Measurements from ENCODE around the gene RANBP10.

RANBP10 gene

DNA sequence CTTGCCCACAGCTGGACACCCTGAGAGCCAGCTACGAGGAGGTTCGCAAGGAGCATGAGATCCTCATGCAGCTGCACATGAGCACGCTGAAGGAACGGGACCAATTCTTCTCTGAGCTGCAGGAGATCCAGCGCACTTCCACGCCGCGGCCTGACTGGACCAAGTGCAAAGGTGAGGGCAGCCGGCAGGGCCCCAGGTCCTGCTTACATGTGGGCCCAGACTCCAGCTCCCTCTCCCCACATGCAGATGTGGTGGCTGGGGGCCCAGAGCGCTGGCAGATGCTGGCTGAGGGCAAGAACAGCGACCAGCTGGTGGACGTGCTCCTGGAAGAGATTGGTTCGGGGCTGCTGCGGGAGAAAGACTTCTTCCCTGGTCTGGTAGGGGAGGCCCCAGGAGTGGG, 19.5 kb upstream of the RANBP10 start:
- DNase-seq: no peak

DNA sequence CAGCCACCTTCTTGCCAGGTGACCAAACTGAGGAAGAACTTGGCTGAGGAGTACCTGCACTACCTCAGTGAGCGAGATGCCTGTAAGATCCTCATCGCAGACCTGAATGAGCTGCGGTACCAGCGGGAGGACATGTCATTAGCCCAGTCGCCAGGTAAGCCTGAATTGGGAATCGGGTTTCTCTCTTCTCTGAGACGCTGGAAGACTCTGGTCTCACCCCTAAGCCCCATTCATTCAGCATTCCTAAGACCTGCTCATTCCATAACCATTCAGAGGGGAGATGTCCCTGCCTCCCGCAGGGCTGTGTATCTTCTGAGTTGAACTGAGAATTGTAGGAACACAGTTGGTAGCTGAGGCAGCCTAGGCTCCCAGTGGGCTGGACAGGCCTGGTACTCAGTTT, 18.8 kb upstream of the RANBP10 start:
- DNase-seq: no peak

DNA sequence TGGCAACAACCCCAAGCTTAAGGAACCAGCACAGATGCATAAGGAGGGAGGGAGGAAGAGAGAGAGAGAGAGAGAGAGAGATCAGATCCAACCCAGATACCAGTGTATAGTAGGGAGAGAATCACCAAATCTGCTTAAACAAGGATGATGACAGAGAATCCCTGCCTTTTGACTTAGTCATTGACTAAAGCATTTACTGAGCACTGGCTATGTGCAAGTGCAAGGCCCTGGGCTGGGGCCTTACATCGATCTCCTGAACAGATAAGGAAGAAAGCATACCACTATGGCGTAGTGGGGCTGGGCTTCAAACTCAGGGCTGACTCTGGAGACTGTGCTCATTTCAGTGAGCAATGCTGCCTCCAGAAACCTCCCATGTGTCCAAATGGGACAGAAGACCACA, 16.2 kb upstream of the RANBP10 start:
- DNase-seq: no peak

DNA sequence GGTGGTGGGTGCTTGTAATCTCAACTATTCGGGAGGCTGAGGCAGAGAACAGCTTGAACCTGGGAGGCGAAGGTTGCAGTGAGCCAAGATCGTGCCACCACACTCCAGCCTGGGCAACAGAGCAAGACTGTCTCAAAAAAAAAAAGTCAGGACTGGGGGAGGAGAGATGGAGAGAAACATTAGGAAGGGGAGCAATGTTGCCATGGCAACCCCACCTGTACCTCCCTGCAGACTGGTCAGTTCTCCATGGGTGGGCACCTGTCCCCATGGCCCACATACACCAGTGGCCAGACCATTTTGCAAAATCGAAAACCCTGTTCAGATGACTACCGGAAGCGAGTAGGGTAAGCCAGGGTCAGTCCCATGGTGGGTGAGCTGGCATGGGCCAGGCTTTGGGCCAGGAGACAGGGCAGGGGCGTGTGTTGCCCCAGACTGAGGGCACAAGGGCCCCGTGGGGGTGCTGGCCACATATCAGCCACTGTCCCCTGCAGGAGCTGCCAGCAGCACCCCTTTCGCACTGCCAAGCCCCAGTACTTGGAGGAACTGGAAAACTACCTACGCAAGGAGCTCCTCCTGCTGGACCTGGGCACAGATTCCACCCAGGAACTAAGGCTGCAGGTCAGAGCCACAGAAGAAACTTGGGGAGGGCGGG, 14.4 kb upstream of the RANBP10 start:
- DNase-seq: no peak

DNA sequence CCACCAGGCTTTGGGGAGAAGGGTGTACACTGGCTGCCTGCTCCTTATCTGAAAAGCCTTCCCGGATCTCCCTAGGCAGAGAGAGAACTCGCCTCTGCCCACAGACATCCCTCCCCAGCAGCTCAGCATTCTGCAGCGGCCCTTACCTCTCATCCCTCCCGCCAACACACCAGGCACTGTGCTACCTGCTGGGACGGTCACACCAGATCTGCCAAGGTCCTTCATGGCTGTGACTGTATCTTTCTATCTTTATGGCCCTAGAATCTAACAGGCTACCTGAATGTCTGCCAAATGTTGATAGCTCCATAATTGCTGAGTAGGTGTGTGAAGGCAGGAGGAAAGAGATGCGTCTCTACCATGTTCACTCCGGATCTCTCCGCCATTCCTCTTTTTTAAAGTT, 8.2 kb upstream of the RANBP10 start:
- no peak for DNase-seq

DNA sequence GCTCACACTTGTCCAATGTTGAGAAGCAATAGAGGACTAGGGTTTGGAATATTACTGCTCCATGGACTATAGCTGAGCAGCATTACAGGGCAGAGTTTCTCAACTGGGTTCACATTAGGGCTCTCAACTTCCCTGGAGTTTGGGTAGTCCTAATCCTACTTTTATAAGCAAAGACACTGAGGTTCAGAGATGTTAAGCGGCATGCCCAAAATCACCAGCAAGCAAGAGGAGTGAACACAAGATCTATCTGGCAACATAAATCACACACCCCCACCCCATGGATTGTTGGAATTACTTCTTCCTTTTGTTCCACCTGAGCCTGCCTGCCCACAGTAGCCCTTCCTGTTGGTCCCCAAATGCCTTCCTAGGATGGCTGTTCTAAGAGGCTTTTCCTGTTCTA, 5.5 kb upstream of the RANBP10 start:
- no peak for DNase-seq

DNA sequence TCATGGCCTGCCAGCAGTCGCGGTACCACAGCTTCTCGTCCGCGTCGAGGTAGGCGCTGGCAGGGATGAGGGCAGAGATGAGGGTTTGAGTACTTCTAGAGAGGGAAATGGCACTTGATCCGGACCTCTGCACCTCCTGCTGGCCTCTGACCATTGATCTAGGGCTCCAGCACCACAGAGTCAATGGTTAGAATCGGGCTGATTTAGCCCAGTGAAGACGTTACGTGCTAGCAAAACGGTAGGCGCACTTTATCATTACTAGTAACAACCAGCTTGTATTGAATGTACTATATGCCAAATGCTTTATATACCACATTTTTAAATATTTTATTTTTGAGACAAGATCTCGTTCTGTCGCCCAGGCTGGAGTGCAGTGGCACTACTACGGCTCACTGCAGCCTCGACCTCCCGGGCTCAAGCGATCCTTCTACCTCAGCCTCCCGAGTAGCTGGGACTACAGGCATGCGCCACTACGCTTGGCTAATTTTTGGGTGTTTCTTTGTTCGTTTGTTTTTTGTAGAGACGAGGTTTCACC, 855 bp upstream of the RANBP10 start:
- no peak for DNase-seq

DNA sequence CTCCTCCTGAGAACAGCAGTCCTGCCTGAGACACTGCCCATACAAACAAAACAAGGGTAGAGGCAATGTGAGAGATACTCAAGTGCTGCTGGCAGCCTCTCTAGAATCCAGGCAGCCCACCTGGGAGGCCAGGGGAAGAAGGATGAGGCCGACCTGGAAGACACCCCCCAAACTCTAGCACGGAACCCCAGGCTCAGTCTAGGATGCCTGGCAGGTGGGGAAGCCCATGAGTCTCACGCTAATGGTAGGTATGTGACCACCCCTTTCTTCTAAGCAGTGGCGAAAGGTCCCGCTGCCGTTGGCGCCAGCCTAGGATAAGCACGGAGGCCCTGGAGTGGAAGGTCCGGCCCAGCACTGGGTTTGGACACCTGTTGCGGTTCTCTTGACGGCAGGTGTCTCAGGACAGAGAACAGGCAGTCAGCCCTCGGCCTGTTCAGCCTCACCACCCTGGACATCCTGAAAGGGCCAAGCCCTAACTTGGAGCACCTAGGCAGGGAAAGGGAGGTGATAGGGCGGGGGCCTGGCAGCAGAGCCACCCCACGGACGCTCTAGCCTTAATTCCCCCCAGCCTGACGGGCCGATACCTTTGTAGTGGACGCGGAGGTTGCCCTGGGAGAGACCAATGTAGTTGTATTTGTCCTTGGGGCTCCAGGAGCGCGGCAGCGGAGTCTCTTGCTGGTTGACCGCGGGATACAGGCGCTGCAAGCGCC, 487 bp downstream of the RANBP10 start:
- no peak for DNase-seq

DNA sequence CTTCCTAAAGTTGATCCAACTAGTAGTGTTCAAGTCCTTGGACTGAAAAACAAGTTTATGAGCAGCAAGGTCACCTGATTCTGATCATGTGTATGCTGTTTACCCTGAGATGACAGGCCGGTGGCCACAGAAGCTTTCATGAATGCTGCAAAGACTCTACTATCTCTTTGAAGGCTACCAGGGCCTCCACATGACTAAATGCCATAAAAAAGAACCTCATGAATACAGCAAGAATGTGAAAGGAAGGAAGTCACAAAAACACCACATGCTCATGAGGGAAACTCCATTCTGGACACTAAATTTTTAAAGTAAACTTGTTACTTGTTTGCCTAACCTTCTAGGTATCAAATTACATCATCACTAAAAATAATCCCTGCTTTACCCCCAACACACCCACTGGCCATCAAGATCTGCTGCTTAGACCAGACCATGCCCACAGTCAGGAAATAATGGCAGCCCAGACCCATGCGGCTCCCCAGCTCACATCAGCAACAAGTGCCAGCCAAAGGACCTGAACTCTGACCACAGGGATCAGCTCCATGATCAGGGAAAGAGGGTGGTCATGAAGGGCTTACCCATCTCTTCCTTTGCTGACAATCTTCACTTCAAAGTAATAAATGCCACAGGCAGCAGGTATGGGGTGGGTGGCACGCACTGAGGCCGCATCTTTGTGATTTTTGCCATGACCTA, 1.4 kb downstream of the RANBP10 start:
- no peak for DNase-seq

DNA sequence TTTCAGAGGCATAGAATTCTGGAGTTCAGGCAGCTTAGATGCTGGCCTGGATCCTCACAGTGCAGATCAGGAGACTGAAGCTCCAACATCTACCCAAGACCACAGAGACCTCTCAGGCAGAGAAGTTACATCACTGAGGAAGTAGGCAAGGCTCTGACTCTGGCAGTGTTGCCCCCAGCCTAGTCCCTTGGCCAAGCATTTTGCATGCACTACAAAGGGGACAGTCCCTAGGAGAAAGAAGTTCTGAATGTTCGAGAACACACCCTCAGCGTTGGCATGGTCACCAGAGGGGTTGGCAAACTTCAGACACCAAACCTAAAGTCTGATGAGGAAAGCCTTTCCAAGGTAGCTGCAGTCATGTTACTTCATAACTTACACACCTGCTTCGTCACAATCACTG, 2.5 kb downstream of the RANBP10 start:
- no peak for DNase-seq

DNA sequence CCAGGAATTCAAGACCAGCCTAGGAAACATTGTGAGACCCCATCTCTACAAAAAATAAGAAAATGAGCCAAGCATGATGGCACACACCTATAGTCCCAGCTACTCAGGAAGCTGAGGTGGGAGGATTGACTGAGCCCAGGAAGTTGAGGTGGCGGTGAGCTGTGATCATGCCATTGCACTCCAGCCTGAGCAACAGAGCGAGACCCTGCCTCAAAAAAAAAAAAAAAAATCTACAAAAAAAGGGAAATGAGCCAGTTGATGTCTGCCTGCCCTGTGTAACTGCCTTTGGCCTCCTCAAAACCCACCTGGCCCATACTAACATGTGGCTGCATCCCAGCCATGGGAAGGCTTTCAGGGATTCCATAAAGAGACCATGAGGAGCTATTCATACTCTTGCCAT, 4.5 kb downstream of the RANBP10 start:
- DNase-seq: no peak

DNA sequence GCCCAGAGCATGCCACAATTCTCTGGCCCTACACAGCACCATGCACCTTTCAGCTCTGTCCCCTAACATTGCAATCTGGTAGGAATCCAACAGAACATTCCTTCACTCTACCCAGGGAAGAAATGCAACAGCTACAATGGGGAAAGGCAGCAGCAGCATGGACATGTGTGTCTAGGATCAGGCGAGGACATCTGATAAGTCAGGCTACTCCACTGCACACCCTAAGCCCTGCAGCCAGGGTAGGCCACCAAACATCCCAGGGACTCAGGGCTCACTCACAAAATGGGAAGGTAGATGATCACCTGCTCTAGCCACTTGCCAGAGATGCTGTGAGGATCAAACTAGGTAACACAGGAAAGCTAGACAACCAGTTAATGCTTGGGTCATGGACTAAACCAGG, 5.1 kb downstream of the RANBP10 start:
- no peak for DNase-seq

DNA sequence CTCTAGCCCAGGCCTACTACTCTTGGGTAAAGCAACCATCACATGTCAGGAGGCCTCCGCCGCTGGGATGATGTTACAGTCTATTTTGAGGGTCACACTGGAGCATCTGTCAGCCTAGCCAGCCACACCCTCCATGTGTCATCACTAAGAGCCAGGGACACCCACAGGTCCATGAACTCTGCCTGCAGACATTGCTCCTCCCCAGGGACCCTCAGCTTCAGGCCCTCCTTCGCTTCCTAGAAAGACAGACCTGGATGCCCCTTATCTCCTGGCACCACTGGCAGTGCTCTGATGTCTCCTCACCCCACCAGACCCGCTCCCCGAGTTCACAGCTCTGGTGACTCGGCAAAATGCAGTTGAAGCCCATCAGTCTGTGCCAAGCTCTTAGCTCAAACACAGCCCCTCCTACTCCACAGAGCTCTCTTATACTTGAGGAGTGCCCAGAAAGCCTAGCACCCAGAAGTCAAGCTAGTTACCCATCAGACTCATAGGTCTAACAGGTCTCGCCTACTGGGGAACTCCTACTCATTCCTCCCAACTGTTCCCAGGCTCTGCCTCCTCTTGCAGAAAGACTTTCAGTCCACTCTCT, 5.9 kb downstream of the RANBP10 start:
- no peak for DNase-seq

DNA sequence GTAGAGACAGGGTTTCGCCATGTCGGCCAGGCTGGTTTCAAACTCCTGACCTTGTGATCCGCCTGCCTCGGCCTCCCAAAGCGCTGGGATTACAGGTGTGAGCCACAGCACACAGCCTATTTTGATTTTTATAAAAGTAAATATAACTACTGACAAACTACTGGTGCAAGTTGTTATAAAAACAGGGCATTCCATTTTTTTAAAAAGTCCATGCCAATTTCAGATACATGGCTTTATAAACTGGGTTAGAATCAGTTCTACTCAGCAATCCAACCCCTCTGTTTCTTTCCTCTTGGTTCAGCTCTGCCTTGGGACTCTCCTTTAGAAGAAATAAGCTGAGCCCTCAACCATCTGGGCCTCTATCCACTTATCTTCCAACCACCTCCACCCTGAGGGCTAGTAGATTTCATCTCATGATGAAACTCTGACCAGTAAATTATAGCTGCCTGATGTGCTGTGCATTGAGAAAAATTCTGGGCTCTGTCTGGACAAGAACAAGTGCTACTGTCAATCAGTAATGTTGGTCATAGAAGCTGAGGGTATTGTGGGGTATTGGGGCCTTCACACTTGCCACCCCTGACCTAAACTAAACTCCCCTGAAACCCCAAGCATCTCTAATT, 10.2 kb downstream of the RANBP10 start:
- DNase-seq: no peak

DNA sequence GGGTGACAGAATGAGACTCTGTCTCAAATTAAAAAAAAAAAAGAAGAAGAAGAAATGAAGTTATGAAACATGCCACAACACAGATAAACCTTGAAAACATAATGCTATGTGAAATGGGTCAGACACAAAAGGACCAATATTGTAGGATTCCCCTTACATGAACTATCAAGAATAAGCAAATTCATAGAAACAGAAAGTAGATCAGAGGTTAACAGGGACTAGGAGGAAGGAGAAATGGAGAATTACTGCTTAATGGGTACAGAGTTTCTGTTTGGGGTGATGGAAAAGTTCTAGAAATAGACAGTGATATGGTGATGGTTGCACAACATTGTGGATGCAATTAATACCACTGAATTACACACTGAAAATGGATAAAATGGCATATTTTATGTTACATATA, 16.3 kb downstream of the RANBP10 start:
- no peak for DNase-seq

DNA sequence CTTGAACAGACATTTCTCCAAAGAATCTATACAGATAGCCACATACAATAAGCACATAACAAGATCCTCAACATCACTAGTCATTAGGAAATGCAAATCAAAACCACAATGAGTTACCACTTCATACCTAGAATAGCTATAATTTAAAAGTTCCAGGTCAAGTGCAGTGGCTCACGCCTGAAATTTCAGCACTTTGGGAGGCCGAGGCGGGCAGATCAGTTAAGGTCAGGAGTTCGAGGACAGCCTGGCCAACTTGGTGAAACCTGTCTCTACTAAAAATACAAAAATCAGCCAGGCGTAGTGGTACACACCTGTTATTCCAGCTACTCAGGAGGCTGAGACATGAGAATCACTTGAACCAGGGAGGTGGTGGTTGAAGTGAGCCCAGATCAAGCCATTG, 19.9 kb downstream of the RANBP10 start:
- no peak for DNase-seq

DNA sequence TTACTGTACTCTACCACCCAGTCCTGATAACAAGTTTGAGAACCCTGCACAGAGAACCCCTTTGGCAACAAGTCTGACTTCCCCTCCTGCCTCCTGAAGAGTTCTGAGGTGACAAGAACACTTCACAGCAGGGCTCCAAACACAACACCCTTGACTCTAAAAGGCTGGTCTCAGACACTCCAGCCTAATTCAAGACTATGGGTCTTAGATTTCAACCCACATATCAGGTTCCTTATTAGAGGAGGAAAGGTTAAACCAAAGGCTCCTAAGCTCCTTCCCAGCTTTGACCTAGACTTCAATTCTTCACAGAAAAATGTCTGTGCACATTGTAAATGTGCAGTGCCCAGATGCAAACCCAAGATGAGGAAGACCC, 23.0 kb downstream of the RANBP10 start:
- DNase-seq: no peak

DNA sequence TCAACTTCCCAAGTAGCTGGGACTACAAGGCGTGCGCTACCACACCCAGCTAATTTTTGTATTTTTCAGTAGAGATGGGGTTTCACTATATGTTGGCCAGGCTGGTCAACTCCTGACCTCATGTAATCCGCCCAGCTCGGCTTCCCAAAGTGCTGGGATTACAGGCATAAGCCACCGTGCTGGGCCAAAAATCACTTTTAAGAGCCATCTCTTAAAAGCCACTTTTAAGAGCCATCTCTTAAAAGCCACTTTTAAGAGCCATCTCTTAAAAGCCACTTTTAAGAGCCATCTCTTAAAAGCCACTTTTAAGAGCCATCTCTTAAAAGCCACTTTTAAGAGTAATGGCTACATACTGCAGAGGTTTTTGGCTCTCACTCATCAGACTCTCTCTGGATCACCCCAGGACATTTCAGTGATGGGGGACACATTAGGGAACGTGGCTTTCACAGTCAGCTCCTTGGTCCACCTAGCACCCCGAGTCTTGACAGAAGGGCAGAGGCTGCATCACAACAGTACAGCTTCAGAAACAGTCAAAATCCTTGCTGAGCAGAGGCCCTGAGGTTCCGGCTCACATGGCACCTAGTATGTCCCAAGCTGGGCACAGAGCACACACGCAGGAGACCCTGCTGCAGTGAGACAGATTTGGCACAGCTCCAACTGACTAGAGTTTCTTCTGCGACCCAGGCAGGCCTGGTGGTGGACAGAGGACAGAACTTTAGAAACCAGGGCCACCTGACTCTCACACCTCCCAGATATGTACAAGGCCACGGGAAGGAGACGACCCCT, 23.6 kb downstream of the RANBP10 start:
- no peak for DNase-seq

DNA sequence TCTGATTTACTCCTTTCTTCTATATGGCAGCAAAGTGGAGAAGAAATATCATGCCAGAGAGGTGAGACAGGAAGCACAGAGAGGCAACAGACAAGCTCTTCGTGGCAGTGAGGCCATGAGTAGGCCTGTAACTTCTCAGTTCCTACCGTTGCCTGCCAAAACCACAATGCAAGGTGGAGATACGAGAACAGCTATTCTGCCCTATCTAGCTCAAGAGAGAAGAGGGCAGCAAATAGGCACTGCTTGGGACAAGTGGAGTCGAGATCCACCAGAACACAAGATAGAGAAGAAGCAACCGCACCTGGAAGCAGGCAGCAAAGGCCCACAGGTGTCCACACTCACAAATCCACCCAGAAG, 24.8 kb downstream of the RANBP10 start:
- no peak for DNase-seq

DNA sequence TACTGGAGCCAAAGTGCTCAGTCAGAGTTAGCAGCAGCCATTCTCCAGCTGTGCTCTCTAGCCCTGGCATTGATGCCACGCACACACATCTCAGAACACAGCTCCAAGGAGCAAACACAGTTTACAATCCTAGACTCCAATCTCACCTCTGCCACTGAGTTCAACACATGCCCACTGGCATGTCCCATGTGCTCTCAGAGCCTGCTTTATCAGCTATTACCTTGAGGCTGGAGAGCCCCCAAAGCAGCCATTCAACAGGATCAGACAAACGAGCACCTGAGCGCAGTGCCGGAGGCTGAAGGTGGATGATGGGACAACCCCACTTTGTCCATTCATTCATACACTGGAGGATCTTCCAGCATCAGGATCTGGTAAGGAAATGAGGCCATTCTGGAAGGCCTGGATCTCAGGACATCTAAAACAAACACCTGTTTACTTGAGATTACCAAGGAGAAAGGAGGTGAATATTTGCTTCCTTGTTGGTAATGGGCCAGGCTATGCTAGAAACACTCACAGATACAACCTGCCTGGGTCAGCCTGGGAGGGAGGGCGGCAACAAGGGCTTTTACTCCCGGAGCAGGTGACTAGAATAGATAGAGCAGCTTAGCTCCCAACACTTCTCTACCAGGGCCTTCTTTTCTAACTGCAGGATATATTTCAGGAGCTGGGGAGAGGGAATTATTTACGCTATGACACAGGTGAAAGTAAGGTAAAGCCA, 25.4 kb downstream of the RANBP10 start:
- DNase-seq: no peak

DNA sequence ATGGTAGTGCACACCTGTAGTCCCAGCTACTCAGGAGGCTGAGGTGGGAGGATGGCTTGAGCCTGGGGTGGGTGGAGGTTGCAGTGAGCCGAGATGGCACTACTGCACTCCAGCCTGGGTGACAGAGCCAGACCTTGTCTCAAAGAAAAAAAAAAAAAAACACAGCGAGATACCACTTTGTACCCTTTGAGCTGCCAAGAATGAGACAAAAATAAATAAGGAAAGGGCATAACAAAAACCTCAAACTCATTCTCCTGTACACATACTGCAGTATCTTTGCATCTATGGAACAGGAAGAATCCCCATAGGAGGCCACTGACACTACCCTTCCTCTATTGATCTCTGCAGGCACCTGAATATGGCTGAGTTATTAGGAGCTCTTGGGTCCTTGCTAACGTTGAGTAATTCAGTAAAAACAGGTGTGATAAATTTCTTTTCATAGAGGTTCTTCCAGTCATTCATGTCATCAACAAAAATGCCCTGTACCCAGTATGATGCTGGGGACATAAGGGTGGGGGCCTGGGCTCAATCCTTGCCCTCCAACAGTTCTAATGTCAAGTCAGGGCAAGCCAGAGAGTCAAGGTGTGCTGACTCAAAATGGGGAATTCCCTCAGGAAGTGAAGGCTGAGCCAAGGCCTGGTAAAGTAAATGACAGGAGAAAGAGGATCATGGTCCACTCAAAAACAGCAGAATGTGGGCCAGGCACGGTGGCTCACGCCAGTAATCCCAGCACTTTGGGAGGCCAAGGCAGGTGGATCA, 26.9 kb downstream of the RANBP10 start:
- DNase-seq: no peak

Data from retina (tissue), 1 donor.